Measurements from ENCODE around the gene ZNF576. TPM values are rescaled to one million over a fixed set of nuclear protein-coding genes. Genes with fewer than 3 reads are reported as not detected.
A peak's percentile ranks its signal among the peaks of the same experiment; 100 is the strongest.

Gene ZNF576
- total RNA-seq, 4 donors from 2014 or later = 9.9 to 18.8 (median 15.2) TPM

DNA sequence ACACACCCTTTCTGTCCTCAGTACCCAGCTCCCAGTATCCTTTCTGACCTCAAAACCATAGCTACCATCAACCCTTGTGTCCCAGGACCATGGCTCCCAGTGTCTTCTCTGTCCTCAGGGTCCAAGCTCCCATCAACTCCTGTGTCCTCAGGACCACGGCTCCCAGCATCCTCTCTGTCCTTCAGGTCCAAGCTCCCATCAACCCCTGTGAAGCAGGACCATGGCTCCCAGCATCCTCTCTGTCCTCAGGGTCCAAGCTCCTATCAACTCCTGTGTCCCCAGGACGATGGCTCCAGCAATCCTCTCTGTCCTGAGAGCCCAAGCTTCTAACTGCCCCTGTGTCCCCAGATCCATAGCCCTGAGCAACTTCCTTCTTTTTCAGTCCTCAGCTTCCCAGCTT is 44.9 kb downstream of the ZNF576 start:
- H3K4me3 ChIP-seq = no peak overlapping the region
- 73 to 74% methylated on average over 2 of the region's 2 CpGs for WGBS, 2 donors
- peak overlapping the region in 1 of 4 donors; percentile 34 for H3K27ac ChIP-seq
- DNase-seq (ENCODE audit: low spot score in 2 of 2) = no peak
- H3K9me3 ChIP-seq = peaks cover 0 to 4% (median 0%) of the 10 kb centered on the region in 4 donors
- TF ChIP-seq, protein P1, sequence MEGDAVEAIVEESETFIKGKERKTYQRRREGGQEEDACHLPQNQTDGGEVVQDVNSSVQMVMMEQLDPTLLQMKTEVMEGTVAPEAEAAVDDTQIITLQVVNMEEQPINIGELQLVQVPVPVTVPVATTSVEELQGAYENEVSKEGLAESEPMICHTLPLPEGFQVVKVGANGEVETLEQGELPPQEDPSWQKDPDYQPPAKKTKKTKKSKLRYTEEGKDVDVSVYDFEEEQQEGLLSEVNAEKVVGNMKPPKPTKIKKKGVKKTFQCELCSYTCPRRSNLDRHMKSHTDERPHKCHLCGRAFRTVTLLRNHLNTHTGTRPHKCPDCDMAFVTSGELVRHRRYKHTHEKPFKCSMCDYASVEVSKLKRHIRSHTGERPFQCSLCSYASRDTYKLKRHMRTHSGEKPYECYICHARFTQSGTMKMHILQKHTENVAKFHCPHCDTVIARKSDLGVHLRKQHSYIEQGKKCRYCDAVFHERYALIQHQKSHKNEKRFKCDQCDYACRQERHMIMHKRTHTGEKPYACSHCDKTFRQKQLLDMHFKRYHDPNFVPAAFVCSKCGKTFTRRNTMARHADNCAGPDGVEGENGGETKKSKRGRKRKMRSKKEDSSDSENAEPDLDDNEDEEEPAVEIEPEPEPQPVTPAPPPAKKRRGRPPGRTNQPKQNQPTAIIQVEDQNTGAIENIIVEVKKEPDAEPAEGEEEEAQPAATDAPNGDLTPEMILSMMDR (IDR thresholded peaks at IDR 0.05) = no peak
- TF ChIP-seq EP300 (IDR thresholded peaks at IDR 0.05) (no peak), POLR2A (IDR thresholded peaks at IDR 0.05) (no peak)
- peaks cover 2 to 35% of the 10 kb centered on the region in 2 donors for H3K27me3 ChIP-seq
- peaks cover 0 to 36% (median 11%) of the 10 kb centered on the region in 4 donors for H3K4me1 ChIP-seq
- H3K36me3 ChIP-seq = peaks cover 0 to 8% (median 0%) of the 10 kb centered on the region in 3 donors

DNA sequence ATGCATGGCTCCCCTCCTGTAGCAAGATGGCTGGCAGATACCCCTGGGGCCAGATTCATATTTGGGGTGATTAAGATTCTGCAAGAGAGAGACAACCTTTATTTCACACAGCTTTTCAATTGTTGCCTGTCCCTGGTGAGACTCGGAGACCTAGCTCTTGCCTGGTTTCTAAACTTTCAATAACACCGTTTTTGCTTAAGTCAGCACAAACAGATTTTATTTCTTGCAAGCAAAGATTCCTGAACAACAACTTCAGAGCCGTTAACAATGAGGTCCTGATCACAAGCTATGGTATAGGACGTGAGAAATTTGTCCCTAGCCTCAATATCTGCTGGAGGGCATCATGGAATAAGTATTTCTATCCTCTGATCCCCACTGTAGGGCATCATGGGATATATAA is 46.1 kb downstream of the ZNF576 start:
- no peak for DNase-seq (ENCODE audit: low spot score in 2 of 2)
- TF ChIP-seq, protein P1 (IDR thresholded peaks at IDR 0.05) = no peak
- Histone ChIP-seq H3K36me3 (peaks cover 0 to 20% (median 0%) of the 10 kb centered on the region in 3 donors), H3K4me1 (peaks cover 0 to 27% (median 8%) of the 10 kb centered on the region in 4 donors), H3K27ac (no peak overlapping the region), H3K9me3 (peaks cover 0 to 10% (median 0%) of the 10 kb centered on the region in 4 donors), H3K4me3 (no peak overlapping the region), H3K27me3 (peaks cover 2 to 26% of the 10 kb centered on the region in 2 donors)
- 32 to 52% methylated on average over 4 of the region's 4 CpGs for WGBS, 2 donors

DNA sequence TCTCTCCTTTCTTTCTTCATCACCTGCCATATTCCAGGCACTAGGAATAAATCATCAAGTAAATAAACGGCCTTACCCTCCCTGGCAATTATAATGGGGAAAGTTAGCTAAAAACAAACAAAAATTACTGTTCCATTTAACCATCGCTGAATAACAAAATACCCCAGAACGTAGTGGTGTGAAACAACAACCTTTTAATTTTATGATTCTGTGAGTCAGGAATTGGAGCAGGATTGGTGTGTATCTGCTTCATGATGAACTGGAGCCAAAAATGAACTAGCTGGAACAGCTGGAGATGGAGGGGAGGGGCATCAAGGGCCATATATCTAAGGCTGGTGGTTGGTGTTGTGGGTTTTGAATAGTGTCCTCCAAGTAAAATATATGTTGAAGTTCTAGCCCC is 46.9 kb downstream of the ZNF576 start:
- Histone ChIP-seq H3K36me3 (peaks cover 0 to 28% (median 0%) of the 10 kb centered on the region in 3 donors), H3K27me3 (peaks cover 2 to 23% of the 10 kb centered on the region in 2 donors), H3K4me1 (peaks cover 0 to 21% (median 8%) of the 10 kb centered on the region in 4 donors), H3K4me3 (no peak overlapping the region), H3K9me3 (peaks cover 0 to 10% (median 0%) of the 10 kb centered on the region in 4 donors), H3K27ac (no peak overlapping the region)
- no peak for DNase-seq (ENCODE audit: low spot score in 2 of 2)
- TF ChIP-seq, protein P1 (IDR thresholded peaks at IDR 0.05) = no peak
- TF ChIP-seq POLR2A (IDR thresholded peaks at IDR 0.05) = no peak
- WGBS, 2 donors = 58 to 68% methylated on average over 3 of the region's 3 CpGs

DNA sequence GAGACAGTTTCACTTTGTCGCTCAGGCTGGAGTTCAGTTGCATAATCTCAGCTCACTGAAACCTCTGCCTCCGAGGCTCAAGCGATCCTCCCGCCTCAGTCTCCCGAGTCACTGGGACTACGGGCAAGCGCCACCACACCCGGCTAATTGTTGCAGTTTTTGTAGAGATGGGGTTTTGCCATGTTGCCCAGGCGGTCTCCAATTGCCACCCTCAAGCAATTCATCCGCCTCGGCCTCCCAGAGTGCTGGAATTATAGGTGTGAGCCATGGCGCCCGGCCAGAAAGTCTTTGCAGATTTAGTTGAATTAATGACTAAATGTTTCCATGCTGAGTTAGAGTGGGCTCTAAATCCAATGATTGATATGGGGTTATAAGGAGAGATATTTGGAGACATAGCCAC is 47.8 kb downstream of the ZNF576 start:
- WGBS, 2 donors = 85% methylated on average over 13 of the region's 13 CpGs
- no peak overlapping the region for H3K4me3 ChIP-seq

DNA sequence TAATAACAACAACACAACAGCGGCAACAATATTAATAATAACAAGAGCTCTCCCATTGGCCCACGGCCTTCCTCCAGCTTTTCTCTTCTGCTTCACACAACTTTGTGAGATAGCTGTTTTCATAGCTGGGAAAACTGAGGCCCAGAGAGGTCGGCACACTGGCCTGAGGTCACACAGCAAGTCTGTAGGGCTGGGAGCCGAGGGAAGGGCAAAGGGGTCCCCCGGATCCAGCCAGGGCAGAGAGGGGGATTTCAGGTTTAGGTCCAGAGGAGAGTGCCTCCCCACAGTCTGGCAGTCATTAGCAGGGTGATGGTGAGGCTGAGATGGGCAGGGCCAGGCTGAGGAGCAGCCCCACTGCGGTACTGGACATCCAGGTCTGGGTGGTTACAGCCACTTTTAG is 52.2 kb downstream of the ZNF576 start:
- H3K27ac ChIP-seq = no peak overlapping the region
- H3K4me1 ChIP-seq = peaks cover 0 to 11% (median 0%) of the 10 kb centered on the region in 4 donors
- no peaks in the 10 kb centered on the region for H3K27me3 ChIP-seq
- no peak for DNase-seq (ENCODE audit: low spot score in 2 of 2)
- H3K4me3 ChIP-seq = no peak overlapping the region
- H3K9me3 ChIP-seq = peaks cover 0 to 10% (median 0%) of the 10 kb centered on the region in 4 donors
- peaks cover 0 to 54% (median 0%) of the 10 kb centered on the region in 3 donors for H3K36me3 ChIP-seq
- no peak for TF ChIP-seq POLR2A (IDR thresholded peaks at IDR 0.05)
- TF ChIP-seq, protein P1 (IDR thresholded peaks at IDR 0.05) = no peak
- TF ChIP-seq EP300 (IDR thresholded peaks at IDR 0.05) = no peak
- WGBS, 2 donors = 96 to 97% methylated on average over 6 of the region's 6 CpGs

More for the DNA sequence above, 47.8 kb downstream of the ZNF576 start:
- H3K36me3 ChIP-seq = peaks cover 0 to 37% (median 0%) of the 10 kb centered on the region in 3 donors
- TF ChIP-seq, protein P1 (IDR thresholded peaks at IDR 0.05) = no peak
- TF ChIP-seq EP300 (IDR thresholded peaks at IDR 0.05) (no peak), POLR2A (IDR thresholded peaks at IDR 0.05) (no peak)
- H3K27ac ChIP-seq = no peak overlapping the region
- peaks cover 0 to 15% (median 8%) of the 10 kb centered on the region in 4 donors for H3K4me1 ChIP-seq
- no peak for DNase-seq (ENCODE audit: low spot score in 2 of 2)
- peaks cover 0 to 10% (median 0%) of the 10 kb centered on the region in 4 donors for H3K9me3 ChIP-seq
- H3K27me3 ChIP-seq = peaks cover 2 to 14% of the 10 kb centered on the region in 2 donors

All from tibial nerve (tissue), 4 donors.